ENCODE results near the gene FOXJ1. TPM values are rescaled to one million over a fixed set of nuclear protein-coding genes. Genes with fewer than 3 reads are reported as not detected.
A peak's percentile ranks its signal among the peaks of the same experiment; 100 is the strongest.

Gene FOXJ1
- total and polyA plus RNA-seq, 2 donors: 0.52 to 0.75 TPM

DNA sequence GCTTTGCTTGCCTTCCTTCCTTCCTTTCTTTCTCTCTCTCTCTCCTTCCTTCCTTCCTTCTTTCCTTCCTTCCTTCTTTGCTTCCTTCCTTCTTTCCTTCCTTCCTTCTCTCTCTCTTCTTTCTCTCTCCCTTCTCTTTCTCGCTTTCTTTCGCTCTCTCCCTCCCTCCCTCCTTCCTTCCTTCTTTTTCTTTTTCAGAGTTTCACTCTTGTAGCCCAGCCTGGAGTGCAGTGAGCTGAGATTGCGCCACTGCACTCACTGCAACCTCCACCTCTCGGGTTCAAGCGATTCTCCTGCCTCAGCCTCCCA, 17.9 kb downstream of the FOXJ1 start:
- Histone ChIP-seq H3K27ac (ENCODE audit: low read depth in 1 of 2, low read length in 1 of 2) (no peak overlapping the region), H3K9me3 (ENCODE audit: control insufficient read depth in 2 of 2, insufficient read depth in 1 of 2, low read length in 1 of 2) (no peaks in the 10 kb centered on the region), H3K4me1 (ENCODE audit: control insufficient read depth in 2 of 2, insufficient read depth in 2 of 2, low read length in 2 of 2) (peaks cover 3 to 12% of the 10 kb centered on the region in 2 donors), H3K36me3 (ENCODE audit: control insufficient read depth in 2 of 2, insufficient read depth in 2 of 2, low read length in 1 of 2) (no peaks in the 10 kb centered on the region), H3K4me3 (ENCODE audit: low read length in 2 of 2) (no peak overlapping the region), H3K27me3 (ENCODE audit: control insufficient read depth in 2 of 2, insufficient read depth in 1 of 2, low read length in 1 of 2) (peaks cover 7 to 12% of the 10 kb centered on the region in 2 donors)
- 83% methylated on average over 5 of the region's 5 CpGs for WGBS
- DNase-seq (ENCODE audit: low read depth in 6 of 9, low spot score in 9 of 9): no peak

DNA sequence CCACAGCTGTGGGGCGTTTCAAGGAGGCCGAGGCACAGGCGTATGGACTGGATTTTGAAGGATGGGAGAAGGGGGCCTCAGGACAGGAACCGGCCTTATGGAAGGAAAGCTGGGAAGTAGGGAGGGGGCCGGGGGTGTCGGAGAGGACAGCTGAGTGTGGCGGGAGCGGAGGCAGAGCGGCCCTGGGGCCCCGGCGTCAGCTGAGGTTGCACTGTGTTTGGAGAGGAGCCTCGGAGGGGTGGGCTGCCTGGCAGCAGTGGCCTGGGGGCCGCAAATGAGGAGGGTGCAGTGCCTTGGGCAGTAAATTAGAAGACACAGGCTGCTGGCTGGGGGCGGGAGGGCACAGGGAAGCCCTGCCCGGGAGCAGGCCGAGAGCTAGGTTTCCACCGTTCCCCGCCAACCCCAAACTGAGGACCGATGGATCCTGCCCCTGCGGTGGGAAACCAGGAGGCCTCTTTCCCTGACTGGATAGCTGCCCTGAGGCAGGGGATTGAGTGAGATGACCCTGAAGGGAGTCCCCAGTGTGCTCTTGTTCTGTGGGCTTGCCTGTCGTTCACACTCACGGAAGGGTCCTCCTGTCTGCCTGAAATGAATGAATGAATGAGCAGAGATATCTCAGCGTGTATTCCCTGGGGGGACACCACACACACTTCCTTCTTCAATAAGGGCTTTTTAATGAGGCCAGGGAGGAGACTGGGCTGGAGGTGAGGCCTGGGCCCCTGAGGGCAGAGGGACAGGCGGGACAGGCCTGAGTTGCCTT, 18.4 kb downstream of the FOXJ1 start:
- DNase-seq (ENCODE audit: low read depth in 6 of 9, low spot score in 9 of 9): no peak
- Histone ChIP-seq H3K9me3 (ENCODE audit: control insufficient read depth in 2 of 2, insufficient read depth in 1 of 2, low read length in 1 of 2) (no peaks in the 10 kb centered on the region), H3K27me3 (ENCODE audit: control insufficient read depth in 2 of 2, insufficient read depth in 1 of 2, low read length in 1 of 2) (peaks cover 7 to 12% of the 10 kb centered on the region in 2 donors), H3K4me3 (ENCODE audit: low read length in 2 of 2) (no peak overlapping the region), H3K27ac (ENCODE audit: low read depth in 1 of 2, low read length in 1 of 2) (no peak overlapping the region), H3K4me1 (ENCODE audit: control insufficient read depth in 2 of 2, insufficient read depth in 2 of 2, low read length in 2 of 2) (peaks cover 3 to 12% of the 10 kb centered on the region in 2 donors), H3K36me3 (ENCODE audit: control insufficient read depth in 2 of 2, insufficient read depth in 2 of 2, low read length in 1 of 2) (no peaks in the 10 kb centered on the region)
- WGBS: 96% methylated on average over 24 of the region's 24 CpGs

DNA sequence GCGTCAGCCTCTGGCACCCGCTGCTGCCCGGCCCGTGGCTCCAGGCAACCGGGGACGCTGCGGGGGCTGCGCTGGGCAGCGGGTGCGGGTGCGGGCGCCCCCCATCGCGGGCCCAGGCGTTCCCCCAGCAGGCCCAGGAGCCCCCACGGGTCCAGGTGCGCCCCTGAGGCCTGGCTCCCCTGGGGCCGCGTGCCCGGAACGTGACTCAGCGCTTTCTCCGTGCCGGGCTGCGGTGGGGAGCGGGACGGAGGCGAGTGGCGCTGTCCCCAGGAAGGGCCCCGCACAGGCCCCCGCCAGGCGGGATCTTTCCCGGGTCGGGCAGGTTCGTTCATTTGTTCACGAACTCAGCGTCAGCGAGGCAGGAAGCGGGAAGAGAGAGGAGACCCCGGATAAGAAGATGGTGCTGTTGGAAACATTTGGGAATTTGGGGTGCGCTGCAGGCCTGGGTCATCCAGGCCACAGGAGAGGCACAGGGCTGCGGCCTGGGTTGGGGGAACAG, 19.1 kb downstream of the FOXJ1 start:
- Histone ChIP-seq H3K9me3 (ENCODE audit: control insufficient read depth in 2 of 2, insufficient read depth in 1 of 2, low read length in 1 of 2) (no peaks in the 10 kb centered on the region), H3K4me3 (ENCODE audit: low read length in 2 of 2) (peak overlapping the region; percentile 22 to 39), H3K4me1 (ENCODE audit: control insufficient read depth in 2 of 2, insufficient read depth in 2 of 2, low read length in 2 of 2) (peaks cover 3 to 12% of the 10 kb centered on the region in 2 donors), H3K27ac (ENCODE audit: low read depth in 1 of 2, low read length in 1 of 2) (no peak overlapping the region), H3K36me3 (ENCODE audit: control insufficient read depth in 2 of 2, insufficient read depth in 2 of 2, low read length in 1 of 2) (no peaks in the 10 kb centered on the region), H3K27me3 (ENCODE audit: control insufficient read depth in 2 of 2, insufficient read depth in 1 of 2, low read length in 1 of 2) (peaks cover 7 to 12% of the 10 kb centered on the region in 2 donors)
- DNase-seq (ENCODE audit: low read depth in 6 of 9, low spot score in 9 of 9): no peak
- WGBS: 20% methylated on average over 42 of the region's 42 CpGs

DNA sequence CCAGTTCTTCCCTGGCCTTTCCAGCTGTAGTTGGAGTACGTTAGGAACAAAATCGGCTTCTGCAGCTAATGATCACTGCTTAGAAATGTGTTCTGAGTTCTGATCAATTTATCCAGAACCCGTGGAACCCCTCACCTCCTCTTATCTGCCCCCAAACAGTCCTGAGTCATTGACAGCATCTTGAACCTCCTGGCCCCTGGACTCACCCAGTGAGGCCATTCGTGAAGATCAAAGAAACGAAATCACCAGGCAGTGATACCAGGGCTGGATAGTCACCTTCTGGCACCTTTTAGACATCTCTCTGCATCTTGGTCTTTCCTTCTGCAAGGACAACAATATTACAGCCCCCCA, 20.4 kb downstream of the FOXJ1 start:
- no peak overlapping the region for H3K27ac ChIP-seq (ENCODE audit: low read depth in 1 of 2, low read length in 1 of 2)
- WGBS: 96% methylated on average over 5 of the region's 5 CpGs
- H3K27me3 ChIP-seq (ENCODE audit: control insufficient read depth in 2 of 2, insufficient read depth in 1 of 2, low read length in 1 of 2): peaks cover 7 to 12% of the 10 kb centered on the region in 2 donors
- DNase-seq (ENCODE audit: low read depth in 6 of 9, low spot score in 9 of 9): no peak
- no peak overlapping the region for H3K4me3 ChIP-seq (ENCODE audit: low read length in 2 of 2)
- H3K36me3 ChIP-seq (ENCODE audit: control insufficient read depth in 2 of 2, insufficient read depth in 2 of 2, low read length in 1 of 2): no peaks in the 10 kb centered on the region
- H3K9me3 ChIP-seq (ENCODE audit: control insufficient read depth in 2 of 2, insufficient read depth in 1 of 2, low read length in 1 of 2): no peaks in the 10 kb centered on the region
- H3K4me1 ChIP-seq (ENCODE audit: control insufficient read depth in 2 of 2, insufficient read depth in 2 of 2, low read length in 2 of 2): peaks cover 3 to 12% of the 10 kb centered on the region in 2 donors

DNA sequence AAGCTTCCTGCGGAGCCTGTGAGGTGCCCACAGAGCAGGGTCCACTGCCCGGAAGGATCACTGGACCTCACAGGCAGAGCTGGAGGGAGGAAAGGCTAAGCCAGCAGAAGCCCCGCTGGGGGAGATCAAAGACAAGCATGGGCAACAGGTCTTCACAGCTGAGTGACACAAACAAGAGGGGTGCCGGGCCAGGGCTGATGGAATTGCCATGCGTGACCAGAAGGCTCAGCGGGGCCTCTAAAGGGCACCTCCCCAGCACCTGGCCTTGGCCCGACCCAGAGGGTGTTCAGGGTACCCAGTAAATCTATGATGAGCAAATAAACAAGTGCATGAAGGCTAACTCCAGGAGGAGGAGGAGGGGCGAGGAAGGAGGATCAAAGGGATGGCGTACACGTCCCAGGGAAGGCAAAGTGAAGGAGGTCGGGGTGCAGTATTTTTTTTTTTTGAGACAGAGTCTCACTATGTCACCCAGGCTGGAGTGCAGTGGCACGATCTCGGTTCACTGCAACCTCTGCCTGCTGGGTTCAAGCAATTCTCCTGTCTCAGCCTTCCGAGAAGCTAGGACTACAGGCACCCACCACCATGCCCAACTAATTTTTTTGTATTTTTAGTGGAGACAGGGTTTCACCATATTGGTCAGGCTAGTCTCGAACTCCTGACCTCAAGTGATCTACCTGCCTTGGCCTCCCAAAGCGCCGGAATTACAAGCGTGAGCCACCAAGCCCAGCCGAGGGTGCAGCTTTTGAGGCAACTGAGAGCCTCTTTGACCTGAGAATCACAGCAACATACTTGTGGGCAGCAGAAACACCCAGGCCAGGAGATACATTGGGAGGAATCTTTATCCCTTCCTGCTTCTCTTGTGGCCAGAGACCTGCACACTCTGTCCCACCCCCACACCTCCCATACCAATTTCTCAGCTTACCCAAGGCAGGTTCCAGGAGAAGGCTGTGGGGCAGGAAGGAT, 21.4 kb downstream of the FOXJ1 start:
- Histone ChIP-seq H3K27ac (ENCODE audit: low read depth in 1 of 2, low read length in 1 of 2) (no peak overlapping the region), H3K27me3 (ENCODE audit: control insufficient read depth in 2 of 2, insufficient read depth in 1 of 2, low read length in 1 of 2) (peaks cover 7 to 12% of the 10 kb centered on the region in 2 donors)
- no peak for DNase-seq (ENCODE audit: low read depth in 6 of 9, low spot score in 9 of 9)

DNA sequence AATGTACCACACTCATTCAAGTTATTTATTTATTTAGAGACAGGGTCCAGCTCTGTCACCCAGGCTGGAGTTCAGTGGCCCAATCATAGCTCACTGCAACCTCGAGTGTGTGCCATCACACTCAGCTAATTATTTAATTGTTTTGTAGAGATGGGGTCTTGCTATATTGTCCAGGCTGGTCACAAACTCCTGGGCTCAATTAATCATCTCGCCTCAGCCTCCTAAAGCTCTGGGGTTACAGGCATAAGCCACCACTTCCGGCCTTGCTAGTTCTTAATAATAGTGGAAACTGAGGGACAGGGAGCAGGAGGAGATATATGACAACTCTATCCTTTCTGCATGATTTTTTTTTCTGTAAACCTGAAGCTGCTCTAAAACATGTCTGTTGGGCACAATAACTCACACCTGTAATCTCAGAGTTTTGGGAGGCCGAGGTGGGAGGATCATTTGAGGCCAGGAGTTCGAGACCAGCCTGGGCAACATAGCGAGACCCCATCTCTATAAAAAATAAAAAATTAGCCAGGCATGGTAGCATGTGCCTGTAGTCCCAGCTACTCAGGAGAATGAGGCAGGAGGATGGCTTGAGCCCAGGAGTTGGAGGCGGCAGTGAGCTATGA, 25.8 kb downstream of the FOXJ1 start:
- Histone ChIP-seq H3K4me1 (ENCODE audit: control insufficient read depth in 2 of 2, insufficient read depth in 2 of 2, low read length in 2 of 2) (no peaks in the 10 kb centered on the region), H3K4me3 (ENCODE audit: low read length in 2 of 2) (no peak overlapping the region), H3K36me3 (ENCODE audit: control insufficient read depth in 2 of 2, insufficient read depth in 2 of 2, low read length in 1 of 2) (no peaks in the 10 kb centered on the region), H3K27ac (ENCODE audit: low read depth in 1 of 2, low read length in 1 of 2) (no peak overlapping the region), H3K9me3 (ENCODE audit: control insufficient read depth in 2 of 2, insufficient read depth in 1 of 2, low read length in 1 of 2) (no peaks in the 10 kb centered on the region), H3K27me3 (ENCODE audit: control insufficient read depth in 2 of 2, insufficient read depth in 1 of 2, low read length in 1 of 2) (peaks cover 0 to under 1% of the 10 kb centered on the region in 2 donors)
- 96% methylated on average over 7 of the region's 7 CpGs for WGBS
- no peak for DNase-seq (ENCODE audit: low read depth in 6 of 9, low spot score in 9 of 9)

More for the DNA sequence above, 21.4 kb downstream of the FOXJ1 start:
- no peaks in the 10 kb centered on the region for H3K36me3 ChIP-seq (ENCODE audit: control insufficient read depth in 2 of 2, insufficient read depth in 2 of 2, low read length in 1 of 2)
- H3K4me3 ChIP-seq (ENCODE audit: low read length in 2 of 2): no peak overlapping the region
- H3K9me3 ChIP-seq (ENCODE audit: control insufficient read depth in 2 of 2, insufficient read depth in 1 of 2, low read length in 1 of 2): no peaks in the 10 kb centered on the region
- peaks cover 3 to 12% of the 10 kb centered on the region in 2 donors for H3K4me1 ChIP-seq (ENCODE audit: control insufficient read depth in 2 of 2, insufficient read depth in 2 of 2, low read length in 2 of 2)
- 91% methylated on average over 19 of the region's 19 CpGs for WGBS

DNA sequence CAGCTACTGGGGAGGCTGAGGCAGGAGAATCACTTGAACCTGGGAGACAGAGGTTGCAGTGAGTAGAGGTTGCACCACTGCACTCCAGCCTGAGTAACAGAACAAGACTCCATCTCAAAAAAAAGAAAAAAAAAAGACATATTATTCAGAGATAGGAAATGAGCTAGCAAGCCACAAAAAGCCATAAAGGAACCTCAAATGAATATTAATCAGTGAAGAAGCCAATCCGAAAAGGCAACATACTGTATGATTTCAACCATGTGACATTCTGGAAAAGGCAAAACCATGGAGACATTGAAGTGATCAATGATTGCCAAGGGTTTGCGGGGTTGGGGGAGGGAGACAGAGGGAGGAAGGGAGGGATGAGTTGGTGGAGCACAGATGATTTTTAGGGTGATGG, 29.1 kb downstream of the FOXJ1 start:
- Histone ChIP-seq H3K36me3 (ENCODE audit: control insufficient read depth in 2 of 2, insufficient read depth in 2 of 2, low read length in 1 of 2) (no peaks in the 10 kb centered on the region), H3K27ac (ENCODE audit: low read depth in 1 of 2, low read length in 1 of 2) (no peak overlapping the region), H3K4me3 (ENCODE audit: low read length in 2 of 2) (no peak overlapping the region), H3K27me3 (ENCODE audit: control insufficient read depth in 2 of 2, insufficient read depth in 1 of 2, low read length in 1 of 2) (no peaks in the 10 kb centered on the region), H3K4me1 (ENCODE audit: control insufficient read depth in 2 of 2, insufficient read depth in 2 of 2, low read length in 2 of 2) (no peaks in the 10 kb centered on the region), H3K9me3 (ENCODE audit: control insufficient read depth in 2 of 2, insufficient read depth in 1 of 2, low read length in 1 of 2) (no peaks in the 10 kb centered on the region)
- WGBS: 81% methylated on average over 2 of the region's 2 CpGs
- no peak for DNase-seq (ENCODE audit: low read depth in 6 of 9, low spot score in 9 of 9)

DNA sequence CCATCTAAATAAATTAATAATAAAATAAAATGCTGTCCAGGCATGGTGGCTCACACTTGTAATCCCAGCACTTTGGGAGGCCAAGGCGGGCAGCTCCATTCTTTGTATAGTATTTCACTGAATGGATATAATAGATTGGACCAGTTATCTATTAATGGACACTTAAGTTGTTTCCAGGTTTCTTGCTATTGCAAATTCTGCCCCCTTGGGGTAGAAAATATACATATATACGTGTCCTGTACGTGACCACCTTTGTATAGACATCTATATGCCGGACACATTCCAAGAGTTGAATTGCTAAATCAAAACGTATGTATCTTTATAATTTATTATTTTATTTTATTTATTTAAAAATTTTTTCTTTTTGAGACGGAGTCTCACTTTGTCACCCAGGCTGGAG, 33.5 kb downstream of the FOXJ1 start:
- peak in 1 of 9 donors; percentile 35 for DNase-seq (ENCODE audit: low read depth in 6 of 9, low spot score in 9 of 9)
- WGBS: 91% methylated on average over 6 of the region's 6 CpGs
- H3K4me1 ChIP-seq (ENCODE audit: control insufficient read depth in 2 of 2, insufficient read depth in 2 of 2, low read length in 2 of 2): peaks cover 14 to 16% of the 10 kb centered on the region in 2 donors
- H3K9me3 ChIP-seq (ENCODE audit: control insufficient read depth in 2 of 2, insufficient read depth in 1 of 2, low read length in 1 of 2): peaks cover 0 to 8% of the 10 kb centered on the region in 2 donors
- no peak overlapping the region for H3K27ac ChIP-seq (ENCODE audit: low read depth in 1 of 2, low read length in 1 of 2)
- no peak overlapping the region for H3K4me3 ChIP-seq (ENCODE audit: low read length in 2 of 2)
- H3K27me3 ChIP-seq (ENCODE audit: control insufficient read depth in 2 of 2, insufficient read depth in 1 of 2, low read length in 1 of 2): no peaks in the 10 kb centered on the region
- no peaks in the 10 kb centered on the region for H3K36me3 ChIP-seq (ENCODE audit: control insufficient read depth in 2 of 2, insufficient read depth in 2 of 2, low read length in 1 of 2)

All from thymus (tissue), 11 donors.